Lower leg skin (tissue), 3 donors: ENCODE measurements around the gene TRIM68.

Experiments used
- POLR2A ChIP-seq, 2 donors: fragments of 450-650 bp; IDR thresholded peaks; one replicate each; pipeline ENCODE4 v1.6.1; 2016 to 2017; ENCODE audit warnings: antibody characterized with exemption in 2 of 2, mild to moderate bottlenecking in 1 of 2, moderate library complexity in 1 of 2
- TF ChIP-seq, protein P1 (sequence below), 3 donors: fragments of 450-650 bp; IDR thresholded peaks; one replicate each; pipeline ENCODE4 v1.5.1; 2016; ENCODE audit warnings: antibody characterized with exemption in 3 of 3, mild to moderate bottlenecking in 3 of 3, moderate library complexity in 2 of 3

DNA sequence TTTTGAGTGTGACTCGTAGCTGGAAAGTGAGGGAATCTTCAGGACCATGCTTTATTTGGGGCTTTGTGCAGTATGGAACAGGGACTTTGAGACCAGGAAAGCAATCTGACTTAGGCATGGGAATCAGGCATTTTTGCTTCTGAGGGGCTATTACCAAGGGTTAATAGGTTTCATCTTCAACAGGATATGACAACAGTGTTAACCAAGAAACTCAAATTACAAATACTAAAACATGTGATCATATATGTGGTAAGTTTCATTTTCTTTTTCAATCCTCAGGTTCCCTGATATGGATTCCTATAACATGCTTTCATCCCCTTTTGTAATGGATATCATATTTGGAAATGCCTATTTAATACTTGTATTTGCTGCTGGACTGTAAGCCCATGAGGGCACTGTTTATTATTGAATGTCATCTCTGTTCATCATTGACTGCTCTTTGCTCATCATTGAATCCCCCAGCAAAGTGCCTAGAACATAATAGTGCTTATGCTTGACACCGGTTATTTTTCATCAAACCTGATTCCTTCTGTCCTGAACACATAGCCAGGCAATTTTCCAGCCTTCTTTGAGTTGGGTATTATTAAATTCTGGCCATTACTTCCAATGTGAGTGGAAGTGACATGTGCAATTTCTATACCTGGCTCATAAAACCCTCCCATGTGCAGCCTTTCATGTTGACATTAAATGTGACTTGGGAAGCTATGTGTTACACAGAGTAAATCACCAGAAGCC is 46.8 kb upstream of the TRIM68 start:
- TF ChIP-seq, protein P1, sequence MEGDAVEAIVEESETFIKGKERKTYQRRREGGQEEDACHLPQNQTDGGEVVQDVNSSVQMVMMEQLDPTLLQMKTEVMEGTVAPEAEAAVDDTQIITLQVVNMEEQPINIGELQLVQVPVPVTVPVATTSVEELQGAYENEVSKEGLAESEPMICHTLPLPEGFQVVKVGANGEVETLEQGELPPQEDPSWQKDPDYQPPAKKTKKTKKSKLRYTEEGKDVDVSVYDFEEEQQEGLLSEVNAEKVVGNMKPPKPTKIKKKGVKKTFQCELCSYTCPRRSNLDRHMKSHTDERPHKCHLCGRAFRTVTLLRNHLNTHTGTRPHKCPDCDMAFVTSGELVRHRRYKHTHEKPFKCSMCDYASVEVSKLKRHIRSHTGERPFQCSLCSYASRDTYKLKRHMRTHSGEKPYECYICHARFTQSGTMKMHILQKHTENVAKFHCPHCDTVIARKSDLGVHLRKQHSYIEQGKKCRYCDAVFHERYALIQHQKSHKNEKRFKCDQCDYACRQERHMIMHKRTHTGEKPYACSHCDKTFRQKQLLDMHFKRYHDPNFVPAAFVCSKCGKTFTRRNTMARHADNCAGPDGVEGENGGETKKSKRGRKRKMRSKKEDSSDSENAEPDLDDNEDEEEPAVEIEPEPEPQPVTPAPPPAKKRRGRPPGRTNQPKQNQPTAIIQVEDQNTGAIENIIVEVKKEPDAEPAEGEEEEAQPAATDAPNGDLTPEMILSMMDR (IDR thresholded peaks at IDR 0.05): no peak
- TF ChIP-seq POLR2A (IDR thresholded peaks at IDR 0.05): no peak
